ENCODE results near the gene CD7.

DNA sequence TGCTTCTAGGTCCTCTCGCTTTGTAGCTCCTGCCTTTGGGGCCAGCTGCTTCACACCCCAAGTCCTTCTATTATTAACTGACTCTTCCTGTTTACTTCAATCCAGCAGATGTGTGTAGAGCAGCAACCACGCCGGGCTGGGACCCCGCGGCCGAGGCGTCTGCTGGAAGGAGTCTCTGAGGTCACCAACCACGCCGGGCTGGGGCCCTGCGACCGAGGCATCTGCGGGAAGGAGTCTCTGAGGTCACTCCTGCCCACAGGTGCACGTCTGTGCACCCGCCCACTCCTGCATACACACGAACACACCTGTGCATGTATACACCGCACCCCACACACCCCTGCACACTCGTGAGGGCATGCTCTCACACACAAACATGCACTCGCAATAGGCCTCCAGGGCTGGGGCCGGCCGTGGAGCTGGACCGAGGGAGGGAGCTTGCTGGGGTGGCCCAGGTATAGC, 33.9 kb upstream of the CD7 start:
- TF ChIP-seq, protein P1, sequence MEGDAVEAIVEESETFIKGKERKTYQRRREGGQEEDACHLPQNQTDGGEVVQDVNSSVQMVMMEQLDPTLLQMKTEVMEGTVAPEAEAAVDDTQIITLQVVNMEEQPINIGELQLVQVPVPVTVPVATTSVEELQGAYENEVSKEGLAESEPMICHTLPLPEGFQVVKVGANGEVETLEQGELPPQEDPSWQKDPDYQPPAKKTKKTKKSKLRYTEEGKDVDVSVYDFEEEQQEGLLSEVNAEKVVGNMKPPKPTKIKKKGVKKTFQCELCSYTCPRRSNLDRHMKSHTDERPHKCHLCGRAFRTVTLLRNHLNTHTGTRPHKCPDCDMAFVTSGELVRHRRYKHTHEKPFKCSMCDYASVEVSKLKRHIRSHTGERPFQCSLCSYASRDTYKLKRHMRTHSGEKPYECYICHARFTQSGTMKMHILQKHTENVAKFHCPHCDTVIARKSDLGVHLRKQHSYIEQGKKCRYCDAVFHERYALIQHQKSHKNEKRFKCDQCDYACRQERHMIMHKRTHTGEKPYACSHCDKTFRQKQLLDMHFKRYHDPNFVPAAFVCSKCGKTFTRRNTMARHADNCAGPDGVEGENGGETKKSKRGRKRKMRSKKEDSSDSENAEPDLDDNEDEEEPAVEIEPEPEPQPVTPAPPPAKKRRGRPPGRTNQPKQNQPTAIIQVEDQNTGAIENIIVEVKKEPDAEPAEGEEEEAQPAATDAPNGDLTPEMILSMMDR (IDR thresholded peaks at IDR 0.05 in 8 of 11, conservative IDR thresholded peaks at IDR 0.05 in 3 of 11): no peak
- TF ChIP-seq POLR2A (IDR thresholded peaks at IDR 0.05) (no peak), POLR2AphosphoS5 (IDR thresholded peaks at IDR 0.05) (no peak)

All from spleen (tissue), 7 donors.